NCI-H69 (cell line): ENCODE data around the gene VAV2.
"Not testable (repeated sequence)": the region's sequence is repeated elsewhere in the genome, so short reads cannot be mapped to it uniquely, and the experiment has no call there.

Experiments used
- DNase-seq: peaks from one replicate; lab custom pipeline; 2025; lab: John Stamatoyannopoulos, UW

The VAV2 gene

DNA sequence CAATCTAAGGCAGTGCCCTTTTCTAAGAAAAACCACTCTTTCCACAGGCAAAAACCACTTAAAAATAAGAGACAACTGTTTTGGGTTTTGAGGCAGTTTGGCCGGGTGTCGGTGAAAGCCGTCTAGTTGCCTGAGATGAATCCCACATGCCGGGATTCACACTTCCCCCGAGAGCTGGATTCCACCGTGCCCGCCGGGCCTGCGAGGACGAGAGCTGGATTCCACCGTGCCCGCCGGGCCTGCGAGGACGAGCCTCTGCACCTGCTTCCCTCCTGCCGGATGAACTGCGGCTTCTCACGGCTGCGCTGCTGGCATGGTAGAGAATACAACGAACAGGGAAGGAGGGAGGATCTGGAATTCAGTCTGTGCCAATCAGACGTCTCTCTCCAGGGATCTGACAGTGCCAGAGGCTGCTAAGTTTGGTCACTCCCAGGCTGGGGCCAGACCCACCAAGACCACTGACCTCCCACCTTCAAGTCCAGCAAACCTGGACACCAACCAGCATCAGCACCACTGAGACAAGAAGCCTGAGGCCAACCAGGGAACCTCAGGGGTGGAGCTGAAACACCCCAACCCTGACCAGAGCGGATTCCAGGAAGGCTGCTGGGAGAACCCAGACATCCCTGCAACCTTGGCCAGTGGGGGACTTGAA, 23.0 kb downstream of the VAV2 start:
- DNase-seq = no peak

DNA sequence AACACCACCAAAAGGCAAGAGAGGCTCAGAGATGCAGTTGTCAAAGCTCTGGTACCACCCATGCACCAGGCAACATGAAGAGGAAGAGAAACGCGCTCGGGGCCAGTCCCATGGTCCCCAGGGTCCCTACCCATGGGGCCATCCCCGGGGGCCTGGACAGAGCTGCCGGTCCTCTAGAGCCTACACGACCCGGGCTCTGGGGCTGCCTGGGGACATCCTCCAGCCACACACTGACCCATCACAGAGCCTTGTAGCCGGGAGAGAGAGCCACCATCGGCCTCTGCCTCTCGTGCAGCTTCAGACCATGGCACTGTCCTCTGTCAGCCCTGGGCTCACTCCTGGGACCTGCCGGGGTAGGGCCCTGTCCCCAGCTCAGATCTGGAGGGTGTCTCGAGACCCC, 23.7 kb downstream of the VAV2 start:
- DNase-seq = no peak

DNA sequence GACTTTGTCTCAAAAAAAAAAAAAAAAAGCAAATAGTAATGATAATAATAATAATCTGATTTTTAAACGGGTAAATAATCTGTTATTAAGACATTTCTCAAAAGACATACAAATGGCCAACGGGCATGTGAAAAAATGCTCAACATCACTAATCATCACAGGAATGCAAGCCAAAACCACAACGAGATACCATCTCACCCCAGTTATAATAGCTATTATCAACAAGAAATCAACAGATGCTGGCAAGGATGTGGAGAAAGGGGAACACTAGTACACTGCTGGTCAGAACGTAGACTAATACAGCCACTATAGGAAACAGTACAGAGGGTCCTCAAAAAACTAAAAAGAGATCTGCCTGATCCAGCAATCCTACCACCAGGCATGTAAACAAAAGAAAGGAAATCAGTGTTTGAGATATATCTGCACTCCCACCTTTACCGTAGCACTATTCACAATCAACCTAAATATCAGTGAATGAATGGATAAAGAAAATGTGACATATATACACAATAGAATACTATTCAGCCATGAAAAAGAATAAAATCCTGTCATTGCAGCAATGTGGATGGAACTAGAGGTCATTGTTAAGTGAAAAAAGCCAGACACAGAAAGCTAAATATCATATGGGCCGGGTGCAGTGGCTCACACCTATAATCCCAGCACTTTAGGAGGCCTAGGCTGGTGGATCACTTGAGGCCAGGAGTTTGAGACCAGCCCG, 24.9 kb downstream of the VAV2 start:
- no peak for DNase-seq

DNA sequence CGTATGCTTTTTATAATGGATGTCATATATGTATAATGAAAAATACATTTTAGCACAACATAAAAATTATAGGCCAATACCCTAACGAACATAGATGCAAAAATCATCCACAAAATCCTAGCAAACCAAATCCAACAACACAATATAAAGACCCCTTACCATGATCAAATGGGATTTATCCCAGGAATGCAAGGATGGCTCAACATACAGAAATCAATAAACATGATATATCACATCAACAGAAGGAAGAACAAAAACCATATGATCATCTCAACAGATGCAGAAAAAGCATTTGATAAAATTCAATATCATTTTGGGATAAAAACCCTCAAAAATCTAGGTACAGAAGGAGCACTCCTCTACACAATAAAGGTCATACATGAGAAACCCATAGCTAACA, 27.7 kb downstream of the VAV2 start:
- DNase-seq = no peak

DNA sequence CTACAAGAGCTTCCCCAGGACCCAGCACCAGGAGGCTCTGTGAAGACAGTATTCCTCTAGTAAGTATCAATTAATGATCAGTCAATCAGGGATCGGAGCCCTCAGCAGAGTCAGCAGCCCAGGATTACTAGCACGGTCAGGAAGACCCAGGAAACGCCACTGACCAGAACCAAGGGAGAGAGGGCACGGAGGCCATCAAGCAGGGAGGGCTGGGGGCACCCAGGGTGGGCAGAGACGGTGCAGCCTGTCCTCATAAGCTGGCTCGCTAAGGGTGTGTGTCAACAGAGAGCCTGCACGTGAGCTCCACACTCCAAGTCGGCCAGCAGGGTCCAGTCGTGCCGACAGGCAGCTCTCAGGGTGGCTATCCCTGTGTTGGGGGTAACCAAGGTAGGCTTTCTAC, 29.0 kb downstream of the VAV2 start:
- DNase-seq = no peak

DNA sequence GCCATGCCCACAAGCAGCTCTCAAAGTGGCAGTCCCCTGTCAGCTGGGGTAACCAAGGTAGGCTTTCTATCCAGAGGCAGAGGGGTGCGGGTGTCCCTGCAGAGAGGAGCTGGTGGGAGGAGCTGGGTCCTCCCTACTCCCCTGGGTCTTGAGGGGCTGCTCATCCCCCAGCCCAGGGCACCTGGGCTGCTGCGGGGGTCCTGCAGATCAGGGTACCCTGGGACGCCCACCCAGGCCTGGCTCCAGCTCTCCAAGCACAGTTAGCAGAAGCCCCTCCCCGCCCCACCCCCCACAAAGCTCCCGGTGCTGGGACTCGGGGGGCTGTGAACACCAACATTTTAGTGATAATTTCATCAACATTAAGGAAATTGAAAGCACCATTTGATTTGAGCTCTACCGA, 29.8 kb downstream of the VAV2 start:
- no peak for DNase-seq

DNA sequence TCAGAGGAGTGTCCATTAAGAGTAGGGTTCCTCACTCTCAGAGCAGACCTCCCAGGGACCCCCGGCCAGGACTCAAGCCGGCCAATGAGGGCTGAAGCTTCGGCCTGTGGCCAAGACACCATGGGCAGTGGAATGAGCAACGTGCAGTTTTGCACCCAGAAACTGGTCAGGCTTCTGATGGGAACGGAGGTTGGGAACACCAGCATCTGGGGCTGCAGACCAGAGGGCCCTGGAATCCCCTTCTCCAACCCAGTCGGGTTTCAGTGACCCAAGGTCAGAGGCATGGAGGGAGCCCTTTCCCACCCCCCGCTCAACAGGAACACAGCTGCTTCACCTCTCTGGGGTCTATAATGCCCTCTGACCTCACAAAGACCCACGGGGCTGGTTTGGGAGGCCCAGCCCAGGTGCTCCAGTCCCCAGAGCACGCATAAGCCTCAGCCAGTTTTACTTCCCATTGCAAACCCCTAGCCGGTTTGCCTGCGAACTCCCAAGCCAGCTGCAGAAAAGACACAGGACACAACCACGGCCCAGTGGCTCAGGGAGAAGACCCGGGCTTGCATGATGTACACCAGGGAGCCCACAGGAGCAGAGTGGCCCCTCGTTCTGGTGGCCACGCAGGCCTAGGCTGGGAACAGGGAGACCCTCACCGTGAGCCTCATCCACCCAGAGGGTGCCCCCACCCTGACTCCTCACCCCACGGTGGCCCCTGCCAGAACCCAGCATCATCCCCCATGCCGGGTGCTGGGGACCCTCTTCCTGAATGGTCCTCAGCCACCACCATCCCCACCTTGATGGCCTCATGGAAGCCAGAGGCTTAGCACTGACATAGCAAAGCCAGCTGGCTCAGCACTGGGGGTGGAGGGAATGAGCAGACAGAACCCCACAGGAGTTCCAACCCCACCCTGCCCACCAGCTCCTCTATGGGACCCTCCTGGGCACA, 30.6 kb downstream of the VAV2 start:
- DNase-seq = no peak

DNA sequence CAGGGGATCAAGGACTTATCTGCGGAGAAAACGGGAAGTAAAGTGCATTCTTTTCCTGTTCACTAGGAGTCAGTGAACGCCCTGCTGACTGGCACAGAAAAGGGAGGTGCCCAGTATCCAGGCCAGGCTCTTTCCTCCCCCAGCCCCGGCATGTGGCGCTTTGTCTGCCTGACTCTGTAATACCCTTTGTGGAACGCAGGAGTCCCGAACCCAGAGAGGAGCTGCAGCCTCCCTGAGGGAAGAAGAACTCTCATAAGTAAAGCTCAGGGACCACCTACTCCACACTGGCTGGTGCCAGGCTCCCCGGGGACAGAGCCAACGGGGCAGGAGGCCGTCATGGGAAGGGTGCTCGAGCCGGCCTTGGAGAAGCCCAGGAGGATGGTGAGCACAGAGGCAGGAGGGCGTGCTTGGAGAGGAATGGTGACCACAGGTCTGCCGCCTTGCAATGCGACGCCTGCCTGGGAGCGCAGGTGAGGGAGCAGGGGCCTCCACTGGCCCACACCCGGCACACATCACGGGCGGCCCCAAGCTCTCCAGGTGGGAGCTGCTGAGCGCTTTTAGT, 31.5 kb downstream of the VAV2 start:
- DNase-seq = peak; percentile 15

DNA sequence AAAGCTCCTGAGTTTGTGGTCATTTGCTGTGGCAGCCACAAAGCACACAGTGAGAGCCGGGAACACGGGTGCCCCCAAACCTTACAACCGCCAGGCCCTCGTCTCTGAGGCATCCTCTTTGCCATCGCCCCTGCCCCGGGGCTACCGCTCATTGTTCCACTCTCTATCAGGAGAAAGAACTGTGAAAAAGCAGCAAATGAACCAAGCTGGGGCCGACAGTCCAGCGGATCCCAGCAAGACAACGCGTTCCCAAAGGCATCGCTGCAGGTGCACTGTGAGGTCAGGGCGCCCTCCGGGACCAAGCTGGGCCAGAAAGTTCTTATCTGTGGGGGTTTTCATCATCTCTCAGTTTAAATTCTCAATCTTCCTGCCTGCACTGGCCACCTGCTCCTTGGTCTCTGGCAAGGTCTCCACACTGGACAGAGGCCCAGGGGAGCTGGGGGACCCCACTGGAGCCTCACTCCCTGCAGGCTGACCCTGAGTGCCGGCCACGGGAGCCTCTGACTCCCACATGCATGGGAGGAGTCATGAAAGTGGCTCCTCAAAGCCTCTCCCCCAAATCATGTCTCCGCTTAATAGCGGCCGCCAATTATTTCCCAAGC, 32.1 kb downstream of the VAV2 start:
- DNase-seq = no peak

DNA sequence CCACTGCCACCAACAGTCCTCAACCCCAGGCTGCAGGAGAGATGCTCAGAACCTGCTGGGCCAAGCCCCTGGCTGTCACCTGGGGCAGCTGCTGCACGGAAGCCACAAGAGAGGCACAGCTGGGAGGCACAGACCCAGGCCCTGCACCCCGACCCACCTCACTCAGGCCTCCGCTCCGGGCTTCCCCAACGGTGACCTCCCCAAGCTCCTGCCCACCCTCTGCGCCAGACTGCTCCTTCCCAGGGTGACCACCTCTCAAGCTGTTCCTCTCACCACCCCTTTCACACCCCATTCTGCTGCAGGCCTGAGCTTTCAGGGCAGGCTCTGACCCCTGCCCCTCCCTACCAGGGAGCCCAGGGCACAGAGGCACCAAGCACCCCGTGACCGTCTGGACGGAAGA, 33.0 kb downstream of the VAV2 start:
- no peak for DNase-seq

DNA sequence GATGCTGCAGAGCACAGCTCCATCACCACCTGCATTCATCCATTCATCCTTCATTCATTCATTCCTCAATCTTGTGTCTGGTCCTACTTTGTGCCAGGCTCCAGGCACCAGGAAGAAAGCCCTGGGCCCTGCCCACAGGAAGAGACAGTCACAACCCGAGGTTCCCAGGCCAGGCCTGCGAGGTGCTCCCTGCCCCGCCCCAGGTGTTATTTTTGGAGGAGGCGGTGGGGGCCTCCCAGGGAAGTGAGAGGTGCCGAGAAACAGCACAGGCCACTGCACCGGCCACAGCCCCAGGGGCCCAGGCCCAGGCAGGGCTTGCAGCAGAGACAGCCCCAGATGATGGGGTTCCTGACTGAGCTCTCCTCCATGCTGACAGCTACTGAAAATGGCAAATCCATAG, 33.4 kb downstream of the VAV2 start:
- DNase-seq = no peak

DNA sequence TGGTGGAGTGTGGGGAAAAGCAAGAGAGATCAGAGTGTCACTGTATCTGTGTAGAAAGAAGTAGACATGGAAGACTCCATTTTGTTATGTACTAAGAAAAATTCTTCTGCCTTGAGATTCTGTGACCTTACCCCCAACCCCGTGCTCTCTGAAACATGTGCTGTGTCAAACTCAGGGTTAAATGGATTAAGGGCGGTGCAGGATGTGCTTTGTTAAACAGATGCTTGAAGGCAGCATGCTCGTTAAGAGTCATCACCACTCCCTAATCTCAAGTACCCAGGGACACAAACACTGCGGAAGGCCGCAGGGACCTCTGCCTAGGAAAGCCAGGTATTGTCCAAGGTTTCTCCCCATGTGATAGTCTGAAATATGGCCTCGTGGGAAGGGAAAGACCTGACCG, 34.4 kb downstream of the VAV2 start:
- not testable (repeated sequence) for DNase-seq

DNA sequence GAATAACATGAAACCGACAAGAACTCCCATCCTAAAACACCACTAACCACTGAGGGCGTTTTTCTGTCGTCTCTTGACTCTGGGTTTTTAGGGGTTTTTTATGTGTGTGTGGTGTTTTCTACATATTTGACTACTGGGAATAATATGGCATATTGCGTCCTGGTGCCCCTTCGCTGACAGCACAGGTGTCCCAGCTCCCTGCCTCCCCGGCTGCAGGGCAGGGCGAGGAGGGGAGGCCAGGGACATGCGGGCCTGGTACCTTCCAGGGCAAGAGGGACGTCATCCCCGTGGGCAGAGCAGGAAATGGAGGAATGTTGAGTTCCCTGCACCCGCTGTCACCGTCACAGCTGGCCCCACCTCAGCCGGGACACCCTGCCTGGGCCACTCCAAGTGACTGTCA, 34.8 kb downstream of the VAV2 start:
- DNase-seq = no peak

DNA sequence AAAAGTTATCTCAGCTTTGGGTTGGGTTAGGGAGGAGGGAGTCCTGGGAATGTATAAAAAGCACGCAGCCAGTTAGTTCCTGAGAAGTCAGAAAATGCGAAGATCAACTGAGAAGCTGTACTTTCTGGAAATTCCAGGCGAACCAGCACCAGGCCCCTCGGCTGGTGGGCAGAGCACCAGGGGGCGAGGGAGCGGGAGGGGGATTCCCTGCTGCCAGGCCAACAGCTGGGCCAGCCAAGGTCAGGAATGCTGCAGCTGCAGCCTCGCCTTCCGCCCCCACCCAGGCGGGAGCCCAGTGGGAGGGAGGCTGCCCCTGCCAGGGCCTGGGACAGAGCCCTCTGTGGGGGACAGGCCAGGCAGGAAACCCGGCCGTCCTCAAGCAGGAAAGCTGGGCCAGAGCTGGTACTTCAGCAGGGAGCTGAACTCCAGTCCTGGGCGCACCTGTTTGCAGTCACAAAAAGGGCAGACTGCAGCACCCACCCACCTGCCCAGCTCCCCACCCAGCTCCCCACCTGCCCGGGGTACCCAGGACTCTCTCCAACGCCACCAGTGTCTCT, 35.5 kb downstream of the VAV2 start:
- peak; percentile 43 for DNase-seq

DNA sequence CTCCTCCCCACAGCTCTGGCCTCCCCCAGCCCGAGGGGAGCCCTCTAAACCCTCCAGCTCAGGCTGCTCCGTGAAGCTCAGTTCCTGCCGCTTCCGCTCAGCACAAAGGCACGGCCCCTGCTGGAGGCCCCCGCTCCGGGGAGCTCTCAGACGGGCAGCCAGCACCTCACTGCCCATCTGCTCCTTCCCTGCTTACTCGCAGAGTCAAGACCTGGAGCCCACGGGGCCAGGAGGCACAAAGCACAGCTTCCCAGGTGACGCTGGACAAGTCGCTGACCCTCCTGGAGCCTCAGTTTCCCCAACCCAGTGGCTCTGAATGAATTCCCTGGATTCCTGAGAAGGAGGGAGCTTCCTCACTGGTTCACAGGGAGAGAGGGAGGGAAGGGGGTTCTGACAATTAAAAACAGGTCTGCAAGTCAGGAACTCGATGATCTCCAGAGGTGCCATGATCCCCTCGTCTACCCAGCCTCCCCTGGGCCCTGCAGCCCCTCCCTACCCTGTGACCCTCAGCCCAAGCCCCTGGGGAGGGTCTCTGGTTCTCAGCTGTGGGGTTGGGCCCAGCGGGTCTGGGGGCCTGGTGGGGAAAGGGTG, 36.2 kb downstream of the VAV2 start:
- peak; percentile 44 for DNase-seq

DNA sequence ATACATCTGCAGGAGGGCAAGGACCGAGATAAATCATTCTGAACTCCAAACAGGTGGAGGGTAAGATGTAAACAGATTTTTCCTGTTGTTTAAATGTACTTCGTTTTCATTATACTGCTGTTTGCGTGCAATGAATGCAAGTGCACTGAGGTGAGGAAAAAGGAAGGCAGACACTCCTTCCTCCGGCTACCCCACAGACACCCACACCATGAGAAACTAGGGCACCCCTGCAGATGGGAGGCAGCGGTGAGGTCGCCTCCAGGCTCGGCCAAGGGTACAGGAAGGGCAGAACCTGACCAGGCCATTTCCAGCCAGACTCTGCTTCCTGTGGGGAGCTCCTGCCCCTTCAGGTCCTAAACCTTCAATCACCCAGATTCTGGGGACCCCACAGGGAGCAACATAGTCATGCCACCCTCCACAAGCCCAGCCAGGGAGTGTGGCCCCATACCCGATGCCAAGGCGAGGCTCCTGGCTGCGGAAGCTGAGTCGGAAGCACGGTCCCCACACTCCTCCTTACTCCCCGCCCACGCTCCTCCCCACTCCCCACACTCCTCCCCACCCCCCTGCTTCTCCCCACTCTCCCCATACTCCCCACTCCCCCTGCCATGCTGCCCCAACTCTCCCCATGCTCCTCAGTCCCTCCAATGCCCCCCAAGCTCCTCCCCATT, 37.1 kb downstream of the VAV2 start:
- no peak for DNase-seq

DNA sequence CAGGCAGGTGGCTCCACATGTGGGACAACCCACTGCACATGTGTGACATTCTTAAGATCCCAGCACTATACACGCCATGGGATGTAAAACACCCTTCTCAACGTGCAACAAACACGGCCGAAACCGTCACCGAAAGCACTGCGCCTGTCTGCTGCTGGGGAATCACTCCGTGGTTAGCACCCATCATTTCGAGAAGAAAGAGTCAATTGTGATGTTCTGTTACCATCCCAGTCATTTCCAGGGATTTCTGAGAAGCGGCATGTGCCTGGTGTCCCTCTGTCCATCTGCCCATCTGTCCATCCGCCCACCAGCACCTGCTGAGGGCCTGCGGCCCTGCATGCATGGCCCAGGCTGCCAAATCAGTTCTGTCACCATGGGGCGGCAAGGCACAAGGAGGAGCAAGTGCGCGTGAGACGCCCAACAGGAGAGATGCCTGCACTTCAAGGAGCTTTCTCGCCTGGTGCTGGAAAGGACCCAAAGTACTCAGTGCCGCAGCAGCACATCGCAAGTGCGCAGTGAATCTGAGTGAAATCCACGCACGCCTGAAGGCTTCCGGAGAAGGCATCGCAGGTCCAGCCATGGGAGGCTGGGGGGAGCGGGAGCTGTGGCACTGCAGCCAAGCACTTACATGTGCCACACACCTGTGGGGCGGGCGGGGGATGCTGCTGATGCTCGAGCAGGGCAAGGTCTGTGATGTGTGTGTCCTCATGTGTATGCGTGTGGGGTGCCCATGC, 38.0 kb downstream of the VAV2 start:
- DNase-seq = no peak

DNA sequence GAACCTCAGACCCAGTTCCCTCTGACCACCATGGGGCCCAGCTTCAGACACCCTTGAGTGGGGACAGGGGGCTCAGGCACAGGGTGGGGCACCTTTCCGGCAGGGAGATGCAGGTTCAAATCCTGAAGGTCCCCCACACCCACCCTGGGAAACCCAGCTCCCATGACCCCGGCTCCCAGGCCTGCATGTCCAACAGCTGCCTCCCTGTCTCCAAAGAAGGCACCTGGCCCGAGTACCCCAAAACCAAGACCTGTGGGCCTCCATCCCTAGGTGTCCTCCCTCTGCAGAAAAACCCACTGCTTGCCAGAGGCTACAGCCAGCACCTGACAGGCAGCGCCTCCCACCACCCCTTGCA, 38.5 kb downstream of the VAV2 start:
- no peak for DNase-seq

DNA sequence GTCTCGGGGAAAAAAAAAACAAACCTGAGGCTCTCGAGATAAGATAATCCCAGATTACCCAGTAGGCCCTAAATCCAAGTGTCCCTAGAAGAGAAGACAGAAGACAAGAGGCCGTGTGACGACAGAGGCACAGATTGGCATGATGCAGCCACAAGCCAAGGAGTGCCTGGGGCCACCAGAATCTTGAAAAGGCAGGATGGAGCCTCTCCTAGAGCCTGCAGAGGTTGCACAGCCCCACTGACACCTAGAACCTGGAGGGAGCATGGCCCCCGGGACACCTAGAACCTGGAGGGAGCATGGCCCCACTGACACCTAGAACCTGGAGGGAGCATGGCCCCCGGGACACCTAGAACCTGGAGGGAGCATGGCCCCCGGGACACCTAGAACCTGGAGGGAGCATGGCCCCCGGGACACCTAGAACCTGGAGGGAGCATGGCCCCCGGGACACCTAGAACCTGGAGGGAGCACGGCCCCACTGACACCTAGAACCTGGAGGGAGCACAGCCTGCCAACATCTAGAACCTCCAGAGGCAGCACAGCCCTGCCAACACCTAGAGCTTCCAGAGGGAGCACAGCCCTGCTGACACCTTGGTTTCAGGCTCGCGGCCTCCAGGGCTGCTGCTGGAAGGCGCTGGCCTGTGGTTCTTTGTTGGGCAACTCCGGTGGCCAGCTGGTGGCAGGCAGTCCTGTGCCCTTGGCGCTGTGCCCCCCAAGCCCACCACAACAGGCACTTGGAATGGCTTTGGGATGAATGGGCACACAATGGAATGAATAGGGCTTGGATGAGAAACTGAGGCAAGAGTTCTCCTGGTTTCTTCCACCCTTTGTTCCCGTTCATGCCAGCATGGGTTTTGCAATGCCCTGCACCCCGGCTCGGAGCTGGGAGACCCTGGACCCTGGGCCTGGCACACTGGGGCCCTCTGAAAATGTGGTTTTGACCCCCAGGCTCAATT, 39.2 kb downstream of the VAV2 start:
- DNase-seq = no peak
